RWPE2 (cell line): Measurements from ENCODE around the gene CACNG4.

Source experiments
- ATAC-seq: fragments of 200-7000 bp; cut with Tn5 transposase; 3 replicates; pipeline ENCODE4 v1.9.1; 2021; ENCODE audit warnings: low read depth
- DNase-seq: peaks from one replicate; pipeline ENCODE4 v3.0.0-alpha.2; 2020; ENCODE audit warnings: low spot score
- H3K27ac ChIP-seq: fragments of 450-650 bp; 2 replicates; pipeline ENCODE4 v1.5.1; 2017; ENCODE audit warnings: mild to moderate bottlenecking; ENCODE audit not compliant: poor library complexity, severe bottlenecking
- H3K27me3 ChIP-seq: fragments of 250-450 bp; sonication (Bioruptor Pico); 2 replicates; pipeline ENCODE4 v1.5.1; 2021; ENCODE audit warnings: mild to moderate bottlenecking, moderate library complexity; ENCODE audit not compliant: insufficient read depth, poor library complexity, severe bottlenecking
- H3K36me3 ChIP-seq: fragments of 250-450 bp; sonication (Bioruptor Pico); 2 replicates; pipeline ENCODE4 v1.5.1; 2020; ENCODE audit warnings: low read depth, mild to moderate bottlenecking, moderate library complexity
- H3K4me1 ChIP-seq: fragments of 250-450 bp; sonication (Bioruptor Pico); 2 replicates; pipeline ENCODE4 v1.5.1; 2021; ENCODE audit warnings: mild to moderate bottlenecking, moderate library complexity; ENCODE audit not compliant: insufficient read depth, poor library complexity, severe bottlenecking
- H3K4me3 ChIP-seq: fragments of 250-450 bp; sonication (Bioruptor Pico); 2 replicates; pipeline ENCODE4 v1.5.1; 2021; ENCODE audit warnings: mild to moderate bottlenecking, moderate library complexity; ENCODE audit not compliant: severe bottlenecking
- H3K9me3 ChIP-seq: fragments of 250-450 bp; sonication (Bioruptor Pico); 2 replicates; pipeline ENCODE4 v1.5.1; 2021; ENCODE audit warnings: mild to moderate bottlenecking, moderate library complexity; ENCODE audit not compliant: severe bottlenecking
- TF ChIP-seq, protein P1 (sequence below): fragments of 450-650 bp; IDR thresholded peaks from one replicate; pipeline ENCODE4 v1.5.1; 2017; ENCODE audit warnings: mild to moderate bottlenecking, moderate library complexity; ENCODE audit not compliant: poor library complexity, severe bottlenecking

Gene CACNG4

DNA sequence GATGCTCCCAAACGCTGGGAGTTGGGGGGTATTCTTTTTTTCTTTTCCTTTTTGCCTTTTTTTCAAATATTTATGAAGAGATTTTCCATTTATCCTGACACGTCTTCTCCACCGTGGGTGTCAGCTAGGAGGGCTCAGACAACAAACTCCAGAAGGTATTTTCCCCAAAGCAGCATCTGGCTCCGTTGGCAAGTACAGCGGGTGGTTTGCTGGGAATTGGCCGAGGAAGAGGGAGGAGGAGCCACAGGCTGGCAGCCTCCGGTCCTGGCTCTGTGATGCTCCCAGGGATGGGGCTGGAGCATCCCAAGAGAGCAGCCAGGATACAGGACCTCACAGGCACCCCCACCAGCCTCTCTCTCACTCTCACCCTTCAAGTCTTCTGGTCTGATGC is 10.9 kb upstream of the CACNG4 start:
- no peak for DNase-seq
- no peak overlapping the region for H3K4me3 ChIP-seq
- H3K9me3 ChIP-seq = no peaks in the 10 kb centered on the region
- ATAC-seq = no peak
- H3K27ac ChIP-seq = peak overlapping the region; percentile 99
- H3K4me1 ChIP-seq = peaks cover 36% of the 10 kb centered on the region
- H3K36me3 ChIP-seq = no peaks in the 10 kb centered on the region
- H3K27me3 ChIP-seq = no peaks in the 10 kb centered on the region
- TF ChIP-seq, protein P1, sequence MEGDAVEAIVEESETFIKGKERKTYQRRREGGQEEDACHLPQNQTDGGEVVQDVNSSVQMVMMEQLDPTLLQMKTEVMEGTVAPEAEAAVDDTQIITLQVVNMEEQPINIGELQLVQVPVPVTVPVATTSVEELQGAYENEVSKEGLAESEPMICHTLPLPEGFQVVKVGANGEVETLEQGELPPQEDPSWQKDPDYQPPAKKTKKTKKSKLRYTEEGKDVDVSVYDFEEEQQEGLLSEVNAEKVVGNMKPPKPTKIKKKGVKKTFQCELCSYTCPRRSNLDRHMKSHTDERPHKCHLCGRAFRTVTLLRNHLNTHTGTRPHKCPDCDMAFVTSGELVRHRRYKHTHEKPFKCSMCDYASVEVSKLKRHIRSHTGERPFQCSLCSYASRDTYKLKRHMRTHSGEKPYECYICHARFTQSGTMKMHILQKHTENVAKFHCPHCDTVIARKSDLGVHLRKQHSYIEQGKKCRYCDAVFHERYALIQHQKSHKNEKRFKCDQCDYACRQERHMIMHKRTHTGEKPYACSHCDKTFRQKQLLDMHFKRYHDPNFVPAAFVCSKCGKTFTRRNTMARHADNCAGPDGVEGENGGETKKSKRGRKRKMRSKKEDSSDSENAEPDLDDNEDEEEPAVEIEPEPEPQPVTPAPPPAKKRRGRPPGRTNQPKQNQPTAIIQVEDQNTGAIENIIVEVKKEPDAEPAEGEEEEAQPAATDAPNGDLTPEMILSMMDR = no peak

DNA sequence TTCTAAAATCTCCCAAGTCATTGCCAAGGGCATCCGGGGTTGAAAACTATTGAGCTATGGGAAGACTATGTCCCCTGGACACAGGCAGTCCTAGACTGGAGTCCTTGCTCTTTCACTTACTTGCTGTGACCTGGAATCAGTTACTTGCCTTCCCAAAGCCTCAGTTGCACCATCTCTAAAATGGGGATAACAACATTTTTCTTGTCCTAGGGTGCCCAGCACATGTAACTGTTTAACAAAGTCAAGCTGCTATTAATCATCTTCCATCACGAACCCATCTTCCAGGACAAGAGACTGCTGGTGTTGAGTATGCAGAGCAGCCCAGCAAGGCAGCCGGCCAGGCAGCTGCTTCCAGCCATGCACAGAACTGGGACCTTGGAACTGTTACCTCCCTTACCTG is 9.9 kb upstream of the CACNG4 start:
- H3K9me3 ChIP-seq = no peaks in the 10 kb centered on the region
- H3K27ac ChIP-seq = no peak overlapping the region
- DNase-seq (no peak), ATAC-seq (no peak)
- H3K36me3 ChIP-seq = no peaks in the 10 kb centered on the region
- no peak overlapping the region for H3K4me3 ChIP-seq
- TF ChIP-seq, protein P1 = no peak
- H3K27me3 ChIP-seq = no peaks in the 10 kb centered on the region
- peaks cover 33% of the 10 kb centered on the region for H3K4me1 ChIP-seq

DNA sequence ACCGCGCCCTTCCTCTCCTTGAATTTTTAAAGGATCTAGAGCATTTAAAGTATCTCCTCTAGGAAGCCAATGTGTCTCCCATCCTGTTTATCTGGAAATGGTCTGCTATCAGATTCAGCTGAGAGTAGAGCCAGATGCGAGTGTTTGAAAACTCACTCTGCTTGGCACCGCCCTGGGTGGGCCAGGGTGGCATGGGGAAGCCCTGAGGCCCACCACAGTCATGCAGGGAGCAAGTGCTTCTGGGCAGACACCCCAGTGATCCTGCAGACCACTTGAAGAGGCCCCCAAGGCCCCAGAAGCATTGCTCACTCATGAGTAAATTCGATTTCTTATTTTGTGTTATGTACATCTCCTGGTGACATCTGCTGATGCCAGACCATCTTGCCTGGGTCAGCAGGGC is 8.7 kb upstream of the CACNG4 start:
- peaks cover 21% of the 10 kb centered on the region for H3K4me1 ChIP-seq
- DNase-seq (no peak), ATAC-seq (no peak)
- H3K27me3 ChIP-seq = no peaks in the 10 kb centered on the region
- TF ChIP-seq, protein P1 = no peak
- no peaks in the 10 kb centered on the region for H3K36me3 ChIP-seq
- no peak overlapping the region for H3K27ac ChIP-seq
- no peak overlapping the region for H3K4me3 ChIP-seq
- H3K9me3 ChIP-seq = no peaks in the 10 kb centered on the region

DNA sequence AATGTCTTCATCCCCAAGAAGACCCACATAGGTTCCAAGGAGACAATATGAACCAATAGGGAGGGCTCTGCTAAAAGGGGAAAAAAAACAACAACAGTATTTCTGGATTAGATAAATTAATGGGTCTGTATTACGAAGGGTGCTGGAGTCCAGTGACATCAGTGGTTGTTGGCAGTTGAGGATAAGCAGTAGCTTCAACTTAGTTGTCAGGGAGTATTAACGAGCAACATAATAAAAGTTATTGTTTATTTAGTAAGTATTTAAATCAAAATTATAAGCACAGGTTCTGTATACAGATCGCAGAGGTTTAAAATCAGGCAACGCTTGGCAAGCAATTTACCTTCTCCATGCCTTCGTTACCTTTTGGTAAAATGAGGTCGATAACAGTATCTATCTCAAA is 7.6 kb upstream of the CACNG4 start:
- no peak overlapping the region for H3K4me3 ChIP-seq
- peaks cover 10% of the 10 kb centered on the region for H3K4me1 ChIP-seq
- no peak overlapping the region for H3K27ac ChIP-seq
- no peaks in the 10 kb centered on the region for H3K36me3 ChIP-seq
- TF ChIP-seq, protein P1 = no peak
- ATAC-seq (no peak), DNase-seq (no peak)
- H3K9me3 ChIP-seq = no peaks in the 10 kb centered on the region
- no peaks in the 10 kb centered on the region for H3K27me3 ChIP-seq

DNA sequence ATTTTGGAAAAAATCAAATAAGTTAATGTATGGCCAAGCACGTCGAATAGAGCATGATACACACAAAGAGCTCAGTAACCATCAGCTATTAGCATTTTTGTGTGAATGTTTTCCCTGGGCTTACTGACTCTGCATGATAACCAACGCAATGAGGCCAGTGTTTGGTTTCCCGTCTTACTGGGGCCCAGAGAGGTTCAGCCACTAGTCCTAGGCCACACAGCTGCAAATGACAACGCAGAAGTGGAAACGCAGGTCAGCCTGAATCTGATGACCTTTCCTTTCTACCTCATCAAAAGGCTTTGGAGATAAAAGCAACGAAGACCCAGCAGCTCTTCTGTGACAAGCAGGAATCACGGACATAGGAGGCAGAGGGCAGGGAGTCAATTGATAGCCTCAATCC is 7.2 kb upstream of the CACNG4 start:
- no peak for ATAC-seq
- Histone ChIP-seq H3K36me3 (no peaks in the 10 kb centered on the region), H3K27me3 (no peaks in the 10 kb centered on the region), H3K4me1 (peaks cover 9% of the 10 kb centered on the region), H3K4me3 (no peak overlapping the region), H3K9me3 (no peaks in the 10 kb centered on the region), H3K27ac (no peak overlapping the region)
- no peak for DNase-seq
- TF ChIP-seq, protein P1 = no peak
